ENCODE data around the gene IDE. TPM values are rescaled to one million over a fixed set of nuclear protein-coding genes. Genes with fewer than 3 reads are reported as not detected.

Gene IDE
- total RNA-seq, 1 experiment from 2014 or later: 24.8 TPM

DNA sequence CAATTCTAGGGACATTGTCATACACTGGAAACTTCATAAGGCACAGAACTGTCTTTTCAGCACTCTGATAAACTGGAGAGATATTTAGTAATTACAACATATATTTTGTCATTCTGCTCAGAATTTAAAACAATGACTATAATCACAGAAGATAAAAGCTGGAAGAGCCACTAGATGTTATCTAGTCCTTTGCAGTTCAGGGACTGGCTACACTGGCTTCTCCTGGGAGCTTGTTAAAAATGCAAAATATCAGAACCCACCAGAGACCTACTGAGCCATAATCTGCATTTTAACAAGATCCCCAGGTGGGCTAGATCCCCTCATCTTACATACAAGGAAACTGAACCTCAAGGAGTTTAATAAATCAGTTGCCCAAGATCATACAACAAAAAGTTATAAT lies 32.3 kb downstream of the IDE start:
- H3K4me1 ChIP-seq: peaks cover 7% of the 10 kb centered on the region; the same call in 1 of the 2 replicates
- no peak overlapping the region for H3K27ac ChIP-seq
- H3K4me3 ChIP-seq: no peak overlapping the region
- no peak for DNase-seq
- H3K27me3 ChIP-seq: no peaks in the 10 kb centered on the region
- no peaks in the 10 kb centered on the region for H3K9me3 ChIP-seq (replicated peaks)
- H3K36me3 ChIP-seq: peaks cover 2% of the 10 kb centered on the region; the same call in 1 of the 2 replicates

DNA sequence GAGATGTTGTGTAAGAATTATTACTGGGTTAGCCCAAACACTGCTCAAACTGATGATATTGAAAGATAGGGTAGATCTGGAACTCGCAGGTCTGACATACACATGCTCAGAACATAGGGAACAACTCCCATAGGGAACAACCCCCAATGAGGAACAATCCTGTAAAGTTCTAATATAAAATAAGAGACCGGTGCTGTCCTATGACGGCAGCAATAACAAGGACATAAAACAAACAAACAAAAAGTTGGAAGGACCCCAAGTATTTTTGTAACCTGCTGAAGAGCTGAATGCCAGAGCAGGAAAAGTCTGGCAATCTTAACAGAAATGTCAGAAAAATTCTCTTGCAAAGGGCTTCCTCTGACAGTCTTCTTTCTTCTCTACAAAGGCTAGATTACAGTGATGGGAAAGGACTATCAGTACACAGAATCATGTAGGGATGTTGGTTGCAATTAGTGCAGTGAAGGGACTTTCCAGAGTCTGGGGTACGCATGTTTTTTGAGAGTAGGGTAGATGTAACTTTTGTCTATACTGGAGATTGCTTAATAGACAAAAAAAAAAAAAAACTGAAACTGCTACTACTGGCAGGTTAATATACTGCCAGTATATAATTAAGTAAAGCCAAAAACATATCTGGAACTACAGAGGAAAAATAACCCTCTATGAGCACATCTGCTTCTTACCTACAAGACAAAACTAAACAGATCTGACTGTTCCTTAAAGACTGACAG lies 35.5 kb downstream of the IDE start:
- no peak for DNase-seq
- Histone ChIP-seq H3K9me3 (replicated peaks) (no peaks in the 10 kb centered on the region), H3K4me3 (no peak overlapping the region), H3K36me3 (peaks cover 15% of the 10 kb centered on the region; the same call in 1 of the 2 replicates), H3K27me3 (no peaks in the 10 kb centered on the region), H3K27ac (no peak overlapping the region), H3K4me1 (no peaks in the 10 kb centered on the region)

DNA sequence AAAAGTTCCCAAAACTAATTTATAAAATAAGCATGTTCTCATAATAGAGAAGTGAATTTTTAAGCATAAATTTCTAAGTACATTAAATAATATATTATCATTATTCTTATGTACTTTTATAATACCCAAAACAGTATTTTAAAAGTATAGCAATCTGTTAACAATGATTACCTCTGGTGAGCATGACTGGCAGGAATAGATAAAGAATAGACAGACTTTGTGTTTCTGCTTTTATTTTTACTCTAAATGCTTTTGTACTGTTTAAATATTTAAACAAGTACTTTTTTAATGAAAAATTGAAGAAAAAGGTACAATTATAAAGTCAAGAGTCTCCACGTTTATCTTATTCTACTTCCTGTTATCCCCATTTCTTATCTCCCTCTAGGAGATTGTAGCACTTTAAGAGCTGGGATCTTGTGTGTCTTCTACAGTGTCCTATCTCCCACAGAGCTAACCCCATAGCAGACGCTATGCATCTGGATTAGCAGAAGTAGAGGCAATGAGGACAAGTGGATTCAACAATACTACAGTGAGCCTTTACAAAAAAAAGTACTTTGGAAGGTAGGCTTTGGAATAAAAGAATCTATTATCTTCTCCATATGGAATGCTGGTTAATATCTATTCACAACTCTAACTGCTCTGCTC lies 42.9 kb downstream of the IDE start:
- Histone ChIP-seq H3K27me3 (no peaks in the 10 kb centered on the region), H3K36me3 (peaks cover 13% of the 10 kb centered on the region; the same call in 1 of the 2 replicates), H3K4me1 (no peaks in the 10 kb centered on the region), H3K27ac (no peak overlapping the region), H3K9me3 (replicated peaks) (no peaks in the 10 kb centered on the region), H3K4me3 (no peak overlapping the region)
- DNase-seq: no peak

DNA sequence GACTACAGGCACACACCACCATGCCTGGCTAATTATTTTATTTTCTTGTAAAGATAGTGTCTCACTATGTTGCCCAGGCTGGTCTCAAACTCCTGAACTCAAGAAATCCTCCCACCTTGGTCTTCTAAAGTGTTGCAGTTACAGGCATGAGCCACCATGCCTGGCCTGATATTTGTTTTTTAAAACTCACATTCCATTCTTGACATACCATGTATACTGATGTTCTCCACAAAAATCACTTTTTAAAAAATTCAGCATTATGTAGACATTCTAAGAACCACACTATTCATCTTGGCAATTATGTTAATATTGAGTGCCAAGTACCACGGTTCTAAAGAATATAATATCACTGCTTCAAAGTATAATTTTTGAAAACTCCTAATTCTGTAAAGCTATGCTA lies 43.5 kb downstream of the IDE start:
- Histone ChIP-seq H3K4me3 (no peak overlapping the region), H3K27me3 (no peaks in the 10 kb centered on the region), H3K4me1 (no peaks in the 10 kb centered on the region), H3K27ac (no peak overlapping the region), H3K36me3 (peaks cover 10% of the 10 kb centered on the region; the same call in 1 of the 2 replicates), H3K9me3 (replicated peaks) (no peaks in the 10 kb centered on the region)
- DNase-seq: no peak

DNA sequence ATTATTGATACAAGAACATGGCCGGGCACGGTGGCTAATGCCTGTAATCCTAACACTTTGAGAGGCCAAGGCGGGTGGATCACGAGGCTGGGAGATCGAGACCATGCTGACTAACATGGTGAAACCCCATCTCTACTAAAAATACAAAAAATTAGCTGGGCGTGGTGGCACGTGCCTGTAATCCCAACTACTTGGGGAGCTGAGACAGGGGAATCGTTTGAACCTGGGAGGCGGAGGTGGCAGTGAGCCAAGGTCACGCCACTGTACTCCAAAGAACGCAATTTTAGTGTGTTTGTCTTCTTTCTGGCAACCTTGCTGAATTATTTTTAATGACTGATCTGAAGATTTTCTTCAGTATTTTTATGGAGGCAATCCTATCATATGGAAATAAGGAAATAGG lies 46.2 kb downstream of the IDE start:
- no peak overlapping the region for H3K4me3 ChIP-seq
- no peaks in the 10 kb centered on the region for H3K27me3 ChIP-seq
- no peaks in the 10 kb centered on the region; the same call in 1 of the 2 replicates for H3K4me1 ChIP-seq
- no peaks in the 10 kb centered on the region for H3K9me3 ChIP-seq (replicated peaks)
- H3K27ac ChIP-seq: no peak overlapping the region
- no peak for DNase-seq
- no peaks in the 10 kb centered on the region; the same call in 1 of the 2 replicates for H3K36me3 ChIP-seq

DNA sequence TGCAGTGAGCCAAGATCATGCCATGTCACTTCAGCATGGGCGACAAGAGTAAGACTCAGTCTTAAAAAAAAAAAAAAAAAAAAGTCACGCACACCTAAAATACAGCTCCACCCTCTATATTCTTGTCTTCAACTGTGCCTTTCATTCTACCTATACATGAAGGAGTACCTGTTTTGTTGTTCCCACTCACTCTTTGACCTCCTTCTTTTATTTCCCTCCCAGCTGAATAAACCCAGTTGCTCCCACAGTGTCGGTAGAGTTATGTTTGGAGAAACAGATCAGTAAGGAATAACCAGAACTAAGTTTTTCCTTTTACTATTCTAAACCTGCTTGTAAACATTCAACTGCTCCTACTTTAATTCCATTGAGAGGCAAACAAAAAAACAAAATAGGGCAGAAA lies 50.3 kb downstream of the IDE start:
- no peak overlapping the region for H3K4me3 ChIP-seq
- H3K27ac ChIP-seq: 0 out of 2 replicates have a peak overlapping the region, but pooled peaks have one; percentile 13
- no peaks in the 10 kb centered on the region; the same call in 1 of the 2 replicates for H3K4me1 ChIP-seq
- no peak for DNase-seq
- no peaks in the 10 kb centered on the region; the same call in 1 of the 2 replicates for H3K36me3 ChIP-seq
- no peaks in the 10 kb centered on the region for H3K9me3 ChIP-seq (replicated peaks)
- H3K27me3 ChIP-seq: no peaks in the 10 kb centered on the region

DNA sequence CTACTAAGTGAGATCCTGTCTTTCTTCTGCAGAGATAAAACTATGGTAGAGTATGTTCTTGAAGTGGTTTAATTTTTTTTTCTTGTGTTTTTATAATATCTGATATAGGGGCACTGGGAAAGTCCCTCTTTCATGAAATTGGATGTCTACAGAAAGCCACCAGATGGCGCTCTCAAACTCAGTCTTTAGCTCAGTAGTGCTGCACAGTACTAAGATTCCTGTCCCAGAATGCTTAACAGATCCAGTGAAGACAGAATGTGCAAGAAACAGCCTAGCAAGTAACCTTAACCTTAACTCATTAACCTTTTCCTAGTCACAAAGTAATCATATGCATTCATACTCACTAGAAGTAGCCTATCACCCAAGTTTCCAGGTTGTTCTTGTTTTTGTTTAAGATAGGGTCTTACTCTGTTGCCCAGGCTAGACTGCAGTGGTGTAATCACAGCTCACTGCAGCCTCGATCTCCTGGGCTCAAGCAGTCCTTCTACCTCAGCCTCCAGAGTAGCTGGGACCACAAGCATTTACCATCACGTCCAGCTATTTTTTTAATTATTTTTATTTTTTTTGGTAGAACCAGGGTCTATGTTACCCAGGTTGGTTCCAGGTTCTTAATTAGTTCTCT lies 56.7 kb downstream of the IDE start:
- Histone ChIP-seq H3K4me1 (no peaks in the 10 kb centered on the region), H3K36me3 (peaks cover 5% of the 10 kb centered on the region; the same call in 1 of the 2 replicates), H3K27me3 (no peaks in the 10 kb centered on the region), H3K4me3 (no peak overlapping the region), H3K9me3 (replicated peaks) (no peaks in the 10 kb centered on the region), H3K27ac (no peak overlapping the region)
- peak; percentile 44 to 82 for DNase-seq

DNA sequence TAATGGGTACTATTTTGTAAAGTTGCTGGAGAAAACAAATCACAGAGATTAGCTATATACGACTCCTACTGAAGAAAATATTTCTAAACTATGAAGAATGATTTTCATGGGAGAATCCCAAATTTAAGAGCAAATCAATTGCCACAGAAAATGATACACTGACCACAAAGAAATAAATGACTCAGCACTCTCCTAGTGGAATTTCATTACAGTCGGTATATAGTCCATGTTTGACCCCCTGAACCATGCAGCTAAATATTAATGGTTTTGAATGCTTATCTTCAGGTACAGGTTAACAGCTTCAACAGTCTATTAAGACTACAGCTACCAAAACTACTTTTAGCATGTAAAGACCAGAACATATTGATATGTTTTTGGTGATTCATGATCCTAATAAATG lies 65.0 kb downstream of the IDE start:
- no peaks in the 10 kb centered on the region for H3K27me3 ChIP-seq
- H3K9me3 ChIP-seq (replicated peaks): no peaks in the 10 kb centered on the region
- H3K4me1 ChIP-seq: peaks cover 16% of the 10 kb centered on the region
- no peak for DNase-seq
- H3K4me3 ChIP-seq: no peak overlapping the region
- H3K36me3 ChIP-seq: peaks cover 6% of the 10 kb centered on the region
- no peak overlapping the region for H3K27ac ChIP-seq

DNA sequence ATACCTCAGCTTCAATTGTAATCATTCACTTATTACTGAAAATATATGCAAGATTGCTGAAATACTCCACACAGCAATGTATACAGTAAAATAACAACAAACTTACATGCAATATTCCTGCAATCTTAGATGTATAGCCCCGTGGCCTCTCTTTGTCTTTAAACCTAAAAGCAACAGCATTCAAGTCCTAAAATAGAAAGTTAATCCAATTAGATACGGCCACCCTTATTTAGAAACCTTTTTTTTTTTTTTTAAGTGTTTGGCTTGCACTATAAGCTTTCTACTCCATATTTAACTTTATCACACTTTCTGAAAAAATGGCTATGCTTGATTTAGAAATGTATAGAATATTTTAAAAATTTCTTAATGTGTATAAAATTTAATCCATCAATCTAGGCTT lies 67.6 kb downstream of the IDE start:
- Histone ChIP-seq H3K27ac (peak overlapping the region; percentile 90), H3K4me3 (no peak overlapping the region), H3K27me3 (no peaks in the 10 kb centered on the region), H3K36me3 (peaks cover 5% of the 10 kb centered on the region), H3K9me3 (replicated peaks) (no peaks in the 10 kb centered on the region), H3K4me1 (peaks cover 16% of the 10 kb centered on the region)
- DNase-seq: peak in 1 of 2 experiments; percentile 51

DNA sequence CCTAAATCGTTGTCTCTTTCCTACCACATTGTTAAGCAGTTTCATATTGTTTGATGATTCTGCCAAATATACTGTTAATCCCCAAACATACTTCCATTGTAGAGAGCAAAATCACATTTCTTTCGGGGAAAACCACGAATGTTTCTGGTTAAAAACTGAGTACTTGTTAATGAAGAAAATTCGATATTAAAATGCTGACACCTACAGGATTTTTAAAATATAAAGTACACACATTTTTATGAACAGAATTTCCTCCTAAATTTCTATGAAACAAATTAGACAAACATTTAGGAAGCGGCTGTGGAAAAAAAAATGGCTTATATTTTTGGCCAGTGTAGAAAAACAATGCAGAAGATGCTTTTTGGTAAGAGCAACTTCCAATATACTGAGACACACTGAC lies 68.8 kb downstream of the IDE start:
- peaks cover 9% of the 10 kb centered on the region for H3K36me3 ChIP-seq

DNA sequence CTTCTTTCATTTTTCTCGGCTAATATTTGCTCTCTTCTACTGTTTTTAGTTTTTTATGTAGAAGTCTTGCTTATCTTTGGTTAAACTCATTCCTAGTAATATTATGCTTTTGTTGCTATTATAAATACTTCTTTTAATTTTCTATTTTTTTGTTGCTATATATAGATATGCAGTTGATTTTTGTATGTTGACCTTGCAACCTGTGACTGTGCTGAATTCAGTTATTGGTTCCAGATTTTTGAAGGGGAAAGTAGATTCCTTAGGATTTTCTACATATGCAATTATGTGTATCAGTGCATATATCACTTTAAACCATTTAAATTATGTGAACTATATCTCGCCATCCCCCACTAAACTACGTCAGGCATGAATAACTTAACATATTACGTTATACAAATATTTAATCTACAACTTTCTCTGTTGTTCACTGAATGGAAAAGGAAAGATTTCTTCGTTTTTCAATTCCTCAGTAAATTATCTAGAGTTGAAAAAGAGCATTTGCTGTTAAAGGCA lies 71.5 kb downstream of the IDE start:
- H3K36me3 ChIP-seq: peaks cover 5% of the 10 kb centered on the region; the same call in 1 of the 2 replicates
- H3K4me3 ChIP-seq: no peak overlapping the region
- no peak overlapping the region for H3K27ac ChIP-seq
- no peak for DNase-seq
- no peaks in the 10 kb centered on the region for H3K9me3 ChIP-seq (replicated peaks)
- peaks cover 16% of the 10 kb centered on the region for H3K4me1 ChIP-seq
- no peaks in the 10 kb centered on the region for H3K27me3 ChIP-seq

More for the DNA sequence above, 68.8 kb downstream of the IDE start:
- Histone ChIP-seq H3K27me3 (no peaks in the 10 kb centered on the region), H3K4me1 (peaks cover 16% of the 10 kb centered on the region), H3K4me3 (no peak overlapping the region), H3K9me3 (replicated peaks) (no peaks in the 10 kb centered on the region), H3K27ac (peak overlapping the region; percentile 90; the same call in 1 of the 2 replicates)
- DNase-seq: no peak

DNA sequence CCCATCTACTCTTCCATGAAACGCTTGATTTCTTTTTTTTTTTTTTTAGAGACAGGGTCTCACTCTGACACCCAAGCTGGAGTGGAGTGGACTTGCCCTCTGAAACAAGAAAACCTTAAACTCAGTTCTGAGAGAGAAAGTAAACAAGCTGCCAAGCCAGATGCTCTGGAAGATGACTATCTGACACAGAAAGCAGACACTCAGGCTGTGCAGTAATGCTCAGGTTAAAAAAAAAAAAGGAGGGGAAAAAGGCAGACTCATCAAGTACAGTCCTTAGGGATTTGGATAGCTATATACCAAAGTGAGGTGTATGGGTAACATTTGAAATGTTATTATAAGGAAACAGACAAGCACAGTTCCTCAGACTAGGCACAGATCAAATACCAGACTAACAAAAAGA lies 80.5 kb downstream of the IDE start:
- Histone ChIP-seq H3K4me3 (no peak overlapping the region), H3K4me1 (no peaks in the 10 kb centered on the region; the same call in 1 of the 2 replicates), H3K27me3 (no peaks in the 10 kb centered on the region), H3K9me3 (replicated peaks) (no peaks in the 10 kb centered on the region), H3K27ac (no peak overlapping the region), H3K36me3 (peaks cover 12% of the 10 kb centered on the region)
- no peak for DNase-seq

DNA sequence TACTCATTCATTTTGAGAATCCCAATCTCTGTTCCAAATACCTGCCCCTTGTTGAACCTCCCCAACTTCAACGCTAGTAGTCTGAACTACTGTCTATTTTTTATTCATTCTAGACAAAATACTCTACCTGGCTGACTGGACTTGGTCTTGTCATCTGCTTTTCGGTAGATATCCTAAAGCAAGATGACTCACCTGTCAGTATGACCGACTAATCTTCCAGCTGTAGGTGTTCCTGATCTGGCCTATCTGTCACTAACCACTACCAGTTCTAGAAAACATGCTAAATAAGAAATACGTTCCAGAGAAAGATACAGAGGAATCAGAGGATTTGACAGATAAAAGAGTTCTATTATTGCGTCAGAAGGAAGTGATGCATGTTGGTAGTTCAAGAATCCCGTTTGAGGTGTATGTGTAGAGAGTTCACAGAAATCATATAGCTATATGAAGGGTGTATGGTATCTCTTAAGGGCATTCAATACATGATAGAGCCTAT lies 81.1 kb downstream of the IDE start:
- Histone ChIP-seq H3K4me3 (no peak overlapping the region), H3K27ac (no peak overlapping the region), H3K36me3 (peaks cover 12% of the 10 kb centered on the region), H3K27me3 (no peaks in the 10 kb centered on the region), H3K4me1 (no peaks in the 10 kb centered on the region; the same call in 1 of the 2 replicates), H3K9me3 (replicated peaks) (no peaks in the 10 kb centered on the region)
- DNase-seq: no peak

DNA sequence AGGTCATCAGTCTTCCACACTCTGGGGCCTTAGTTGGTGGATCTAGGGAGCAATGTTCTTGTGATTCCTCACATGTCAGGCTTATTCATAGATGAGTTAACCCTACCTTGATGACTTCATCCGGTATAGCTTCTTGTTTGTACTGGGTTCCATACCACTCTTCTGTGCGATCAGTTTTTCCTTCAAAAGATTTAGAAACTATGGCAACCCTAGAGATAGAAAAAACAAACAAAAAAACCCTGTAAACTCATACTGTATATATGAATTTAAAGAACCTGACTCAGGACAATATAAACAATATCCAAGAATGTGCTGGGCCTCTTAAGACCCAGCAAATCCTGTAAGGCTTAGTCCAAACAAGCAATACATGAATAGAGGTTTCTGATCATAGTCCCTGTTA lies 83.5 kb downstream of the IDE start:
- H3K27me3 ChIP-seq: no peaks in the 10 kb centered on the region
- no peaks in the 10 kb centered on the region; the same call in 1 of the 2 replicates for H3K4me1 ChIP-seq
- no peak for DNase-seq
- no peaks in the 10 kb centered on the region for H3K9me3 ChIP-seq (replicated peaks)
- H3K36me3 ChIP-seq: peaks cover 27% of the 10 kb centered on the region
- no peak overlapping the region for H3K27ac ChIP-seq
- H3K4me3 ChIP-seq: no peak overlapping the region

DNA sequence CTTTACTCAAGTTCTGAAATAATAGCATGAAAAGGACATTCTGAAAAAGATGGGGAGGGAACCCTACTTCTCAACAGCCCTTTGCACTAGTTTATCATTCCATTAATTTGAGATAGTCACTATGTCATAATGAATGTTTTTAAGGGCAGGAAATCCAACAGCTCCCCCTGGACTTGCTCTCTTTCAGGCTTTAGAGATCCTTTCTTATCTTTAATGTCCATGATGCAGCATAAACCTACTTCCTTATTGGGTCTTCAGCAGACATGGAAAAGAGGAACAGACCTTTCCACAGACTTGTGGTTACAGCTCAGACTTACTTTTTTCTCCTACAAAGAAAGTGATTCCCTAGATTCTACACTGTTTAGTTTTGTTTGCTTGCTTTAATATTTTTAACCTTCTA lies 87.3 kb downstream of the IDE start:
- Histone ChIP-seq H3K4me3 (no peak overlapping the region), H3K27ac (no peak overlapping the region), H3K4me1 (no peaks in the 10 kb centered on the region; the same call in 1 of the 2 replicates), H3K27me3 (no peaks in the 10 kb centered on the region), H3K9me3 (replicated peaks) (no peaks in the 10 kb centered on the region), H3K36me3 (peaks cover 28% of the 10 kb centered on the region)
- DNase-seq: no peak

Measured in SJCRH30 (cell line).